A549 (cell line): ENCODE measurements around the gene SELENOM. TPM values are rescaled to one million over a fixed set of nuclear protein-coding genes. Genes with fewer than 3 reads are reported as not detected.
"Not testable (repeated sequence)": the region's sequence is repeated elsewhere in the genome, so short reads cannot be mapped to it uniquely, and the experiment has no call there.

Experiments
- ATAC-seq, 2 experiments: fragments of 200-7000 bp in 1 of 2; fragments of >200 bp in 1 of 2; cut with Nextera tagmentation in 1 of 2; cut with Tn5 transposase in 1 of 2; 3 replicates each; pipeline versions ENCODE4 v1.8.0 to v1.9.1; 2018 to 2020; ENCODE audit warnings: mild to moderate bottlenecking in 1 of 2, moderate library complexity in 1 of 2
- CTCF ChIA-PET: fragments of 300-600 bp; sonication (Branson Sonifier 250); formaldehyde crosslinking; extraction: SDS; loops from one replicate; lab custom pipeline; 2021; ENCODE audit warnings: antibody characterized with exemption, inconsistent platforms; lab: Yijun Ruan, JAX
- POLR2A ChIA-PET: fragments of 350-600 bp; formaldehyde crosslinking; extraction: SDS; loops from one replicate; lab custom pipeline; 2021; ENCODE audit warnings: antibody characterized with exemption, inconsistent platforms; lab: Yijun Ruan, JAX
- DNase-seq, 2 experiments: peaks; one replicate each; pipeline versions ENCODE4 v3.0.0 to v3.0.0-alpha.2; 2011 to 2016; ENCODE audit warnings: low read depth in 1 of 2, low spot score in 1 of 2
- FAIRE-seq: peaks from 2 replicates; lab custom pipeline; 2011; peaks lifted over from hg19 to GRCh38; lab: Jason Lieb, UNC
- H3K27ac ChIP-seq, 2 experiments: fragments of >200 bp; sonication (Bioruptor Twin); formaldehyde crosslinking; 3 replicates each; pipeline ENCODE4 v1.5.1; 2016 to 2017
- H3K4me1 ChIP-seq: fragments of >200 bp; sonication (Bioruptor Twin); formaldehyde crosslinking; 3 replicates; pipeline ENCODE4 v1.6.1; 2016
- H3K4me2 ChIP-seq: fragments of >200 bp; sonication (Bioruptor Twin); formaldehyde crosslinking; 3 replicates; pipeline ENCODE4 v1.6.1; 2016
- H3K4me3 ChIP-seq: fragments of >200 bp; sonication (Bioruptor Twin); formaldehyde crosslinking; 3 replicates; pipeline ENCODE4 v1.5.1; 2016
- H3K9me3 ChIP-seq: fragments of >200 bp; sonication (Bioruptor Twin); formaldehyde crosslinking; 3 replicates; pipeline ENCODE4 v1.6.1; 2016
- CBX2 ChIP-seq: fragments of 200-600 bp; sonication (generic); IDR thresholded peaks from 2 replicates; pipeline ENCODE4 v1.6.1; 2016; ENCODE audit warnings: low read depth, mild to moderate bottlenecking, borderline replicate concordance
- CEBPB ChIP-seq, 2 experiments: fragments of >200 bp in 1 of 2; sonication (Bioruptor Twin) in 1 of 2; formaldehyde crosslinking in 1 of 2; IDR thresholded peaks; 2 replicates each; pipeline ENCODE4 v1.6.1; 2012 to 2016
- EHMT2 ChIP-seq: fragments of 200-600 bp; sonication (generic); IDR thresholded peaks from 2 replicates; pipeline ENCODE4 v1.6.1; 2016; ENCODE audit warnings: antibody characterized with exemption, low read depth, mild to moderate bottlenecking, moderate library complexity
- ESRRA ChIP-seq: fragments of 150-350 bp; IDR thresholded peaks from 2 replicates; pipeline ENCODE4 v1.6.1; 2014; ENCODE audit warnings: mild to moderate bottlenecking, low read length, borderline replicate concordance
- HDAC2 ChIP-seq: fragments of 200-600 bp; sonication (generic); IDR thresholded peaks from 2 replicates; pipeline ENCODE4 v1.6.1; 2016
- KDM1A ChIP-seq: fragments of 200-600 bp; sonication (generic); IDR thresholded peaks from 2 replicates; pipeline ENCODE4 v1.6.1; 2016; ENCODE audit warnings: low read depth, mild to moderate bottlenecking
- MAFK ChIP-seq: fragments of 450-650 bp; IDR thresholded peaks from 2 replicates; pipeline ENCODE4 v1.6.1; 2014; ENCODE audit not compliant: partially characterized antibody
- MYC ChIP-seq: IDR thresholded peaks from 2 replicates; pipeline ENCODE4 v1.6.1; 2012; ENCODE audit warnings: mild to moderate bottlenecking, inconsistent platforms, low read length, improper control_type of control experiment, borderline replicate concordance
- POLR2AphosphoS2 ChIP-seq: conservative IDR thresholded peaks from 2 replicates; pipeline ENCODE4 v1.6.1; 2012; ENCODE audit warnings: low read length, improper control_type of control experiment, inconsistent platforms
- RARB ChIP-seq: fragments of 250-450 bp; sonication (Bioruptor Pico); IDR thresholded peaks from 2 replicates; pipeline ENCODE4 v1.8.0; 2021; ENCODE audit warnings: mild to moderate bottlenecking, moderate library complexity
- RFX5 ChIP-seq: fragments of 450-650 bp; IDR thresholded peaks from 2 replicates; pipeline ENCODE4 v1.7.1; 2014; ENCODE audit warnings: antibody characterized with exemption, mild to moderate bottlenecking, moderate library complexity
- SMC3 ChIP-seq: fragments of >200 bp; sonication (Bioruptor Twin); formaldehyde crosslinking; IDR thresholded peaks from 3 replicates; pipeline ENCODE4 v1.6.1; 2018; ENCODE audit warnings: inconsistent platforms
- ZC3H11A ChIP-seq: fragments of 450-650 bp; IDR thresholded peaks from 2 replicates; pipeline ENCODE4 v1.6.1; 2014; ENCODE audit warnings: antibody characterized with exemption, mild to moderate bottlenecking
- WGBS: methylation state at CpG from one replicate; pipeline ENCODE4 v1.1.6; 2017; ENCODE audit errors: missing lambda C conversion rate; 5-methylcytosine and 5-hydroxymethylcytosine counted together
- polyA plus RNA-seq, 4 experiments: library from polyadenylated mRNA; depleted of rRNA in 3 of 4; stranded (reverse); fragments of >200 nt; fragmentation: RNase III in 1 of 4; extraction: RNeasy Plus Mini Kit Qiagen cat#74134 plus additional on column Dnase treatment in 1 of 4; gene quantifications; 2 replicates in 3 of 4; 3 replicates in 1 of 4; pipeline ENCODE4 v1.2.3, GENCODE V29; 2011 to 2017
- TF ChIP-seq, protein P1 (sequence below): fragments of >200 bp; sonication (Bioruptor Twin); formaldehyde crosslinking; IDR thresholded peaks from 3 replicates; pipeline ENCODE4 v1.6.1; 2016
- TF ChIP-seq, protein P2 (sequence below): fragments of >200 bp; sonication (Bioruptor Twin); formaldehyde crosslinking; IDR thresholded peaks from 3 replicates; pipeline ENCODE4 v1.5.1; 2016
- TF ChIP-seq, protein P3 (sequence below): IDR thresholded peaks from 2 replicates; pipeline ENCODE4 v1.6.1; 2012

SELENOM gene
- polyA plus RNA-seq, 2 of the 4 experiments (the other 2 are of a cell fraction), result 15.3 to 46.5 TPM

DNA sequence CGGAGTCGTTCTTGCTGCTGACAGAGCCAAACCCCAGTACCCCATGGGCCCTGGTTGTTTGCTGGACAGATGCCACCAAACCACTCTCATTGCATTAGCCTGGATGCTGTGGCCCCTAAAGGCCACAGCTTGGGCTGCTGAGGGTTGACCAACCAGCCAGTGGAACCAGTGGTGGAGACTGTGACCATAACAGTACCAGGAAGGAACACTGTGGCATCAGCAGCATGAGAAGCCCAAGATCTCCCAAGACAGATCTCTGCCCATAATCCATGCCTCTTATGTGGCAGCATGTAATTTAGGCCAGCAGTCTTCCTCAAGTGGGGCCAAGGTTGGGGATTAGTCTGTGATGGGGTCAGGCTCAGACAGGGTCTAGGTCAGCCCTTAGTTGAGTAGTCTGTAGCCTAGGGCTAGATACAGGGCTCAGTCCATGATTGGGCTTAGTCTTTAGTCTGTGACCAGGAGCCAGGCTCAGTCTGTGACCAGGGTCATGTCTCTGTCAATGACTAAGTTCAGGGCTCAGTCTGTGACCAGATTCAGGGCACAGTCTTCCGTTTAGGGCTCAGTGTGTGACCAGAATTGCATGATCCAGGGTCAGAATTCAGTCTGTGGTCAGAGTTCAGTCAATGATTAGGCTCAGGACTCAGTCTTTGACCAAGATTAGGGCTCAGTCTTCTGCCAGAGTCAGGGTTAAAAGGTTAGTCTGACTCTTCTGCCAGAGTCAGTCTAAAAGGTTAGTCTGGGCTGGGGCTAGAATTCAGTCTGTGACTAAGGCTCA is 10.9 kb upstream of the SELENOM start:
- 60% methylated on average over 3 of the region's 3 CpGs for WGBS
- CTCF ChIA-PET, result interaction anchor here (1.1 to 2.9 kb wide), 3 partner anchors 10 to 483 kb away, joined by 3 to 19 read pairs (median 3); partner anchors contain the start of genes SELENOM and SLC35E4
- Histone ChIP-seq H3K4me2 (no peak overlapping the region), H3K27ac (no peak overlapping the region), H3K4me3 (no peak overlapping the region), H3K4me1 (peaks cover 8% of the 10 kb centered on the region), H3K9me3 (no peaks in the 10 kb centered on the region)
- ATAC-seq, result no peak
- no peak for DNase-seq
- no peak for TF ChIP-seq EHMT2
- no peak for TF ChIP-seq ESRRA
- no peak for TF ChIP-seq CBX2
- no peak for TF ChIP-seq POLR2AphosphoS2
- TF ChIP-seq KDM1A, result no peak
- TF ChIP-seq, protein P1, sequence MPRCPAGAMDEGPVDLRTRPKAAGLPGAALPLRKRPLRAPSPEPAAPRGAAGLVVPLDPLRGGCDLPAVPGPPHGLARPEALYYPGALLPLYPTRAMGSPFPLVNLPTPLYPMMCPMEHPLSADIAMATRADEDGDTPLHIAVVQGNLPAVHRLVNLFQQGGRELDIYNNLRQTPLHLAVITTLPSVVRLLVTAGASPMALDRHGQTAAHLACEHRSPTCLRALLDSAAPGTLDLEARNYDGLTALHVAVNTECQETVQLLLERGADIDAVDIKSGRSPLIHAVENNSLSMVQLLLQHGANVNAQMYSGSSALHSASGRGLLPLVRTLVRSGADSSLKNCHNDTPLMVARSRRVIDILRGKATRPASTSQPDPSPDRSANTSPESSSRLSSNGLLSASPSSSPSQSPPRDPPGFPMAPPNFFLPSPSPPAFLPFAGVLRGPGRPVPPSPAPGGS, result no peak
- no peak for TF ChIP-seq HDAC2
- TF ChIP-seq, protein P2, sequence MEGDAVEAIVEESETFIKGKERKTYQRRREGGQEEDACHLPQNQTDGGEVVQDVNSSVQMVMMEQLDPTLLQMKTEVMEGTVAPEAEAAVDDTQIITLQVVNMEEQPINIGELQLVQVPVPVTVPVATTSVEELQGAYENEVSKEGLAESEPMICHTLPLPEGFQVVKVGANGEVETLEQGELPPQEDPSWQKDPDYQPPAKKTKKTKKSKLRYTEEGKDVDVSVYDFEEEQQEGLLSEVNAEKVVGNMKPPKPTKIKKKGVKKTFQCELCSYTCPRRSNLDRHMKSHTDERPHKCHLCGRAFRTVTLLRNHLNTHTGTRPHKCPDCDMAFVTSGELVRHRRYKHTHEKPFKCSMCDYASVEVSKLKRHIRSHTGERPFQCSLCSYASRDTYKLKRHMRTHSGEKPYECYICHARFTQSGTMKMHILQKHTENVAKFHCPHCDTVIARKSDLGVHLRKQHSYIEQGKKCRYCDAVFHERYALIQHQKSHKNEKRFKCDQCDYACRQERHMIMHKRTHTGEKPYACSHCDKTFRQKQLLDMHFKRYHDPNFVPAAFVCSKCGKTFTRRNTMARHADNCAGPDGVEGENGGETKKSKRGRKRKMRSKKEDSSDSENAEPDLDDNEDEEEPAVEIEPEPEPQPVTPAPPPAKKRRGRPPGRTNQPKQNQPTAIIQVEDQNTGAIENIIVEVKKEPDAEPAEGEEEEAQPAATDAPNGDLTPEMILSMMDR, result no peak
- TF ChIP-seq, protein P3, sequence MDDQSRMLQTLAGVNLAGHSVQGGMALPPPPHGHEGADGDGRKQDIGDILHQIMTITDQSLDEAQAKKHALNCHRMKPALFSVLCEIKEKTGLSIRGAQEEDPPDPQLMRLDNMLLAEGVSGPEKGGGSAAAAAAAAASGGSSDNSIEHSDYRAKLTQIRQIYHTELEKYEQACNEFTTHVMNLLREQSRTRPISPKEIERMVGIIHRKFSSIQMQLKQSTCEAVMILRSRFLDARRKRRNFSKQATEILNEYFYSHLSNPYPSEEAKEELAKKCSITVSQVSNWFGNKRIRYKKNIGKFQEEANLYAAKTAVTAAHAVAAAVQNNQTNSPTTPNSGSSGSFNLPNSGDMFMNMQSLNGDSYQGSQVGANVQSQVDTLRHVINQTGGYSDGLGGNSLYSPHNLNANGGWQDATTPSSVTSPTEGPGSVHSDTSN, result no peak
- TF ChIP-seq CEBPB (IDR thresholded peaks at IDR 0.05), result no peak
- TF ChIP-seq RARB (CRISPR knock-in tag), result no peak
- no peak for TF ChIP-seq RFX5
- no peak for TF ChIP-seq ZC3H11A
- no peak for FAIRE-seq
- POLR2A ChIA-PET, result no interaction called here

DNA sequence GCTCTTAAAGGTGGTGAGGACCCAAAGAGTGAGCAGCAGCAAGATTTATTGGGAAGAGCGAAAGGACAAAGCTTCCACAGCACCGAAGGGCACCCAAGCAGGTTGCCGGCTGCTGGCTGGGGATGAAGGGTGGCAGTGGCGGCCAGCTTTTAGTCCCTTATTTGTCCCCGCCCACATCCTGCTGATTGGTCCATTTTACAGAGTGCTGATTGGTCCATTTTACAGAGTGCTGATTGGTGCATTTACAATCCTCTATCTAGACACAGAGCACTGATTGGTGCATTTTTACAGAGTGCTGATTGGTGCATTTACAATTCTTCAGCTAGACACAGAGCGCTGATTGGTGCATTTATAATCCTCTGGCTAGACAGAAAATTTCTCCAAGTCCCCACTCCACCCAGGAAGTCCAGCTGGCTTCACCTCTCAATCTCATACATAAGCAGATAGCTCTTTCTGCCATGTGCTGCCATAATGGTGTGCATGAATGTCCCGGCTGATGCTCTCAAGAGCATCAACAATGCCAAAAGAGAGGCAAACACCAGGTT is 5.3 kb upstream of the SELENOM start:
- POLR2A ChIA-PET, H3K9me3 ChIP-seq, H3K4me2 ChIP-seq, H3K4me3 ChIP-seq, FAIRE-seq, ATAC-seq, H3K27ac ChIP-seq, DNase-seq, H3K4me1 ChIP-seq: not testable (repeated sequence)
- WGBS, result 57% methylated on average over 6 of the region's 7 CpGs
- CTCF ChIA-PET, result interaction anchor here (0.6 to 1.2 kb wide), 2 partner anchors 15 to 247 kb away, joined by 3 read pairs; no protein-coding TSS in a partner anchor
- peak; percentile 11 for TF ChIP-seq MAFK

DNA sequence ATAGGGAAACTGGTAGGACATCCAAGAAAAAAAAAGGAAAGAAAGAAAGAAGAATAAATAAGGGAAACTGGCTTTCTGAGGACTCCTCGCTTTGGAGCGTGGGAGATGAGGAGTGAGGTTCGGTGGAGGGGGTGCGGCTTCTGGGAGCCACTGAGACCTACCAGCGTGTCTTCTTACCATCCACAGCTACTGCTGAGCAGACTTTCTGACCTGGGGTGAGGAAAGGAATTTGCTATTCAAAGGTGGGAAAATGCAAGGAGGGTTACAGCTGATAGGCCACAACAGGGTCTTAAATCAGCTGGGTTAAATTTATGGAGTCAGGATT is 488 bp upstream of the SELENOM start:
- H3K4me1 ChIP-seq, result peaks cover 2% of the 10 kb centered on the region; the same call in 2 of the 3 replicates
- TF ChIP-seq, protein P2, result peak; percentile 29; the same call in 2 of the 3 replicates
- TF ChIP-seq SMC3 (0 out of 3 replicates have a peak, but pooled peaks have one; percentile 1), MYC (no peak)
- ChIA-PET CTCF (interaction anchor here (0.6 to 3.9 kb wide), 39 partner anchors 8 to 344 kb away, joined by 3 to 50 read pairs (median 6); partner anchors contain the start of genes INPP5J, PLA2G3 and RNF185), POLR2A (interaction anchor here (0.6 to 1.0 kb wide), 4 partner anchors 15 to 124 kb away, joined by 3 to 8 read pairs (median 4); partner anchors contain the start of genes INPP5J and SMTN)
- no peaks in the 10 kb centered on the region for H3K9me3 ChIP-seq
- peak overlapping the region; percentile 27 for H3K4me3 ChIP-seq
- no peak for FAIRE-seq
- H3K4me2 ChIP-seq, result peak overlapping the region; percentile 71
- ATAC-seq, result peak; percentile 26 to 41
- 1% methylated on average over 5 of the region's 5 CpGs for WGBS
- peak overlapping the region; percentile 48 to 77 for H3K27ac ChIP-seq
- DNase-seq, result no peak
